Coronary artery (tissue), 2 donors: ENCODE measurements around the gene NOXA1.
"Not testable (repeated sequence)": the region's sequence is repeated elsewhere in the genome, so short reads cannot be mapped to it uniquely, and the experiment has no call there.

Experiments
- DNase-seq: peaks from one replicate; pipeline ENCODE4 v3.0.0-alpha.2; 2017; ENCODE audit warnings: low spot score
- H3K27ac ChIP-seq, 2 donors: fragments of 200-600 bp; sonication (generic); one replicate each; pipeline ENCODE4 v1.5.1; 2016 to 2019
- H3K4me3 ChIP-seq: fragments of 200-600 bp; sonication (generic); 2 replicates; pipeline ENCODE4 v1.5.1; 2016; ENCODE audit warnings: mild to moderate bottlenecking, moderate library complexity
- CTCF ChIP-seq: fragments of 200-600 bp; sonication (generic); IDR thresholded peaks from one replicate; pipeline ENCODE4 v1.5.1; 2019; ENCODE audit warnings: antibody characterized with exemption

Gene NOXA1

GRCh38 chr9:137422604-137423513 lies at the start of gene NOXA1, which contains the start of gene EXD3:
NOXA1 (plus strand) TSS chr9:137423393; CDS start chr9:137423530, 137 bp downstream.
EXD3 (minus strand) TSS chr9:137423162; CDS start chr9:137395357, 27,805 bp downstream.
- peak within 1 kb of the TSS; percentile 71 to 87 for H3K27ac ChIP-seq
- peak; percentile 51 for TF ChIP-seq CTCF
- DNase-seq = peak; percentile 91
- peak within 1 kb of the TSS; percentile 95 for H3K4me3 ChIP-seq

- Histone ChIP-seq H3K4me3 (no peak overlapping the region), H3K27ac (no peak overlapping the region)
- no peak for DNase-seq
- no peak for TF ChIP-seq CTCF
These were observed 49.6 kb upstream of the NOXA1 start for GRCh38 chr9:137373611-137373980.

- no peak for DNase-seq
- no peak for TF ChIP-seq CTCF
- Histone ChIP-seq H3K27ac (no peak overlapping the region), H3K4me3 (no peak overlapping the region)
These were observed 48.9 kb upstream of the NOXA1 start for GRCh38 chr9:137374131-137374845.

- Histone ChIP-seq H3K27ac (no peak overlapping the region), H3K4me3 (no peak overlapping the region)
- DNase-seq = no peak
- no peak for TF ChIP-seq CTCF
These were observed 47.7 kb upstream of the NOXA1 start for GRCh38 chr9:137375321-137376058.

- no peak for TF ChIP-seq CTCF
- H3K27ac ChIP-seq = no peak overlapping the region
- no peak overlapping the region for H3K4me3 ChIP-seq
- DNase-seq = no peak
These were observed 46.8 kb upstream of the NOXA1 start for GRCh38 chr9:137376386-137376785.

GRCh38 chr9:137378688-137379410 lies 44.3 kb upstream of the NOXA1 start:
- not testable (repeated sequence) for DNase-seq, H3K27ac ChIP-seq, H3K4me3 ChIP-seq
